Kidney (tissue), 14 donors: ENCODE data around the gene FBXW12. TPM values are rescaled to one million over a fixed set of nuclear protein-coding genes. Genes with fewer than 3 reads are reported as not detected.

Experiments used
- DNase-seq, 5 donors: peaks; one replicate each; pipeline ENCODE4 v3.0.0-alpha.2; 2013 to 2020
- FAIRE-seq: peaks from 2 replicates; lab custom pipeline; 2012; peaks lifted over from hg19 to GRCh38; lab: Jason Lieb, UNC
- H3K27ac ChIP-seq, 2 donors: one replicate each; pipeline ENCODE4 v1.7.0; 2013; ENCODE audit warnings: low read depth in 2 of 2, low read length in 2 of 2, inconsistent platforms in 1 of 2
- H3K27me3 ChIP-seq: one replicate; pipeline ENCODE4 v1.7.1; 2013; ENCODE audit warnings: low read length, inconsistent platforms; ENCODE audit not compliant: control insufficient read depth, insufficient read depth
- H3K36me3 ChIP-seq, 3 donors: one replicate each; pipeline versions ENCODE4 v1.7.0 to v1.7.1; 2013; ENCODE audit warnings: low read length in 3 of 3, control low read depth in 1 of 3, inconsistent platforms in 1 of 3; ENCODE audit not compliant: insufficient read depth in 3 of 3, control insufficient read depth in 2 of 3
- H3K4me1 ChIP-seq, 3 donors: one replicate each; pipeline versions ENCODE4 v1.7.0 to v1.7.1; 2013; ENCODE audit warnings: low read length in 3 of 3, inconsistent platforms in 1 of 3, low read depth in 1 of 3; ENCODE audit not compliant: control insufficient read depth in 2 of 3, insufficient read depth in 2 of 3
- H3K4me3 ChIP-seq, 3 donors: one replicate each; pipeline versions ENCODE4 v1.7.0 to v1.8.1; 2013; ENCODE audit warnings: low read length in 3 of 3, control low read depth in 1 of 3, inconsistent platforms in 1 of 3
- H3K9ac ChIP-seq, 3 donors: one replicate each; pipeline versions ENCODE4 v1.7.0 to v1.7.1; 2013; ENCODE audit warnings: low read length in 3 of 3, control low read depth in 1 of 3, inconsistent platforms in 1 of 3
- H3K9me3 ChIP-seq, 3 donors: one replicate each; pipeline versions ENCODE4 v1.7.0 to v1.7.1; 2013; ENCODE audit warnings: low read length in 3 of 3, control low read depth in 1 of 3, inconsistent platforms in 1 of 3; ENCODE audit not compliant: control insufficient read depth in 2 of 3, insufficient read depth in 1 of 3
- intact Hi-C: fragments of 100-400 bp; cut with DNase I; formaldehyde crosslinking; loops from one replicate; pipeline ENCODE4 v1.11.1; 2022
- polyA plus RNA-seq: library from polyadenylated mRNA; stranded (reverse); fragments of 350-450 nt; fragmentation: Illumina TruSeq; extraction: RNeasy Lipid Tissue Mini Kit (QIAGEN cat#74804); gene quantifications from one replicate; pipeline ENCODE4 v1.2.3, GENCODE V29; 2014; ENCODE audit warnings: low read depth, low replicate concordance; ENCODE audit not compliant: insufficient read depth
- total RNA-seq: library from RNA; stranded (reverse); fragmentation: NEBNext Ultra II Directional; extraction: Animal tissue kit (Norgen Biotek cat#: 25700); gene quantifications from one replicate; pipeline ENCODE4 v1.2.1, GENCODE V29; 2021
- TF ChIP-seq, protein P1 (sequence below): IDR thresholded peaks from 3 replicates; pipeline ENCODE4 v1.5.1; 2012; ENCODE audit warnings: mild to moderate bottlenecking, moderate library complexity, borderline replicate concordance; ENCODE audit not compliant: insufficient read depth; ENCODE audit errors: extremely low read depth
- donor health status: control.
- donor health status: control.
- donor health status: control.
- donor health status: control.
- donor health status: control.
- donor health status: DM: yes; HTN: yes; CAD: no.
- donor health status: Normal renal cell carcinoma (clear cell type).

The FBXW12 gene
- total and polyA plus RNA-seq, 2 donors from 2014 or later: not detected

DNA sequence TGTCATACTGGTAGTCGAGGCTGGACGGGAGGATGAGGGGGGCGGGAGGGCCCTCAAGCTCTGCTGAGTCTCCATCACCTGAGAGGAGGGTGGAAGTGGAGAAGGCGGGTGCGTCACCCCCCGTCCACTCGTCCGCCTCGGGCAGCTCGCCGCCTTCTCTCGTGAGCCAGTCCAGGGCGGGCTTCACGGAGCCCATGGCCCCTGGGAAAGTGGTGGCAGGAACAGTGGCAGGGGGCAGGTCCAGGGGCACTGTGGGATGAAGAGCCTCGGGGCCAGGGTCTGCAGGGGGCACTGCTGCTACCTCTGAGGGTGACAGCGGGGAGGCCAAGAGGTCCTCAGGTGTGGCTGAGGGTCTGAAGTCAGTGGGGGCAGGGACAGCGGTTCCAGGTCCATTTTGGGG is 47.6 kb downstream of the FBXW12 start:
- TF ChIP-seq, protein P1, sequence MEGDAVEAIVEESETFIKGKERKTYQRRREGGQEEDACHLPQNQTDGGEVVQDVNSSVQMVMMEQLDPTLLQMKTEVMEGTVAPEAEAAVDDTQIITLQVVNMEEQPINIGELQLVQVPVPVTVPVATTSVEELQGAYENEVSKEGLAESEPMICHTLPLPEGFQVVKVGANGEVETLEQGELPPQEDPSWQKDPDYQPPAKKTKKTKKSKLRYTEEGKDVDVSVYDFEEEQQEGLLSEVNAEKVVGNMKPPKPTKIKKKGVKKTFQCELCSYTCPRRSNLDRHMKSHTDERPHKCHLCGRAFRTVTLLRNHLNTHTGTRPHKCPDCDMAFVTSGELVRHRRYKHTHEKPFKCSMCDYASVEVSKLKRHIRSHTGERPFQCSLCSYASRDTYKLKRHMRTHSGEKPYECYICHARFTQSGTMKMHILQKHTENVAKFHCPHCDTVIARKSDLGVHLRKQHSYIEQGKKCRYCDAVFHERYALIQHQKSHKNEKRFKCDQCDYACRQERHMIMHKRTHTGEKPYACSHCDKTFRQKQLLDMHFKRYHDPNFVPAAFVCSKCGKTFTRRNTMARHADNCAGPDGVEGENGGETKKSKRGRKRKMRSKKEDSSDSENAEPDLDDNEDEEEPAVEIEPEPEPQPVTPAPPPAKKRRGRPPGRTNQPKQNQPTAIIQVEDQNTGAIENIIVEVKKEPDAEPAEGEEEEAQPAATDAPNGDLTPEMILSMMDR: no peak
- Histone ChIP-seq H3K9ac (no peak overlapping the region), H3K4me3 (no peak overlapping the region), H3K27ac (no peak overlapping the region), H3K9me3 (no peaks in the 10 kb centered on the region), H3K27me3 (no peaks in the 10 kb centered on the region), H3K4me1 (peaks cover 0 to 25% (median 2%) of the 10 kb centered on the region in 3 donors), H3K36me3 (peaks cover 2 to 59% (median 29%) of the 10 kb centered on the region in 3 donors)
- DNase-seq (peak in 1 of 5 donors; percentile 60), FAIRE-seq (no peak)
- intact Hi-C loops: no loop called here

DNA sequence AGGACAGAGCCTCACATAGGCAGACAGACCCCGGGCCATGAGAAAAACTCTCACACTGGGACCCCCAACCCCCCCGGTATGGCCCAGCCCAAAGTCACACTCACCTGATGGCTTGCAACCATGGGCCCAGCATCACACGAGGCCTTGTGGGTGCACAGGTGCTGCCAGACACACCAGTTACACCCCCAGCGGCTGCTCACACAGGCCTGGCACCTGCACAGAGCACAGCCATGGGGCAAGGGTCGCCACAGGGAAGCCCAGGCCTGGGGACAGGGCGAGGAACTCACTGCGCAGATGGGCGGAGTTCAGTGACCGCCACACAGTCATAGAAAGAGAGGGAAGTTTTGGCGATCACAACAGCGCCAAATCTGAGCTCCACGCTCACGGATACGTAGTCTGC is 48.5 kb downstream of the FBXW12 start:
- H3K27me3 ChIP-seq: no peaks in the 10 kb centered on the region
- peaks cover 0 to 33% (median 12%) of the 10 kb centered on the region in 3 donors for H3K4me1 ChIP-seq
- intact Hi-C loops: no loop called here
- DNase-seq (no peak), FAIRE-seq (no peak)
- TF ChIP-seq, protein P1: no peak
- no peak overlapping the region for H3K9ac ChIP-seq
- no peak overlapping the region for H3K4me3 ChIP-seq
- no peaks in the 10 kb centered on the region for H3K9me3 ChIP-seq
- H3K36me3 ChIP-seq: peaks cover 2 to 50% (median 20%) of the 10 kb centered on the region in 3 donors
- H3K27ac ChIP-seq: no peak overlapping the region

DNA sequence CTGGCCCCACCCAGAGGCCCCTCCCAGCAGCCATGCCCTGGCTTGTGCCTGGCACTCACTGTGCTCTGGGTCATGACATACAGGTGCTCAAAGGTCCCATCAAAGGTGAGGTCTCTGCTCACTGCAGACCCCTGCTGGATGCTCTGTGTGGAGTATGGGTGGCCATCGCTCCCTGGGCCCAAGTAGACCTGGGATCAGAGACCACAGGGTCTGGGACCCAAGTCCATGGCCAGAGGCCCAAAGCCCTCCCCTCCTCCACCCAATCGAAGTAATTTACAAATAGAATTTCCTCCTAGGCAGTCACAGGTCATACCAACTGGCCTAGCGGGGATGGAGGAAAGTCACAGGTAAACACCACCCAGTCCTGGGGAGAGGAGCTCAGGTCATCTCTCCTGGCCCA is 50.3 kb downstream of the FBXW12 start:
- Histone ChIP-seq H3K9me3 (no peaks in the 10 kb centered on the region), H3K4me3 (no peak overlapping the region), H3K4me1 (peaks cover 0 to 50% (median 25%) of the 10 kb centered on the region in 3 donors), H3K27me3 (no peaks in the 10 kb centered on the region), H3K36me3 (peaks cover 0 to 33% (median 14%) of the 10 kb centered on the region in 3 donors), H3K27ac (no peak overlapping the region), H3K9ac (no peak overlapping the region)
- no peak for FAIRE-seq
- intact Hi-C loops: no loop called here
- TF ChIP-seq, protein P1: no peak
- DNase-seq: no peak

DNA sequence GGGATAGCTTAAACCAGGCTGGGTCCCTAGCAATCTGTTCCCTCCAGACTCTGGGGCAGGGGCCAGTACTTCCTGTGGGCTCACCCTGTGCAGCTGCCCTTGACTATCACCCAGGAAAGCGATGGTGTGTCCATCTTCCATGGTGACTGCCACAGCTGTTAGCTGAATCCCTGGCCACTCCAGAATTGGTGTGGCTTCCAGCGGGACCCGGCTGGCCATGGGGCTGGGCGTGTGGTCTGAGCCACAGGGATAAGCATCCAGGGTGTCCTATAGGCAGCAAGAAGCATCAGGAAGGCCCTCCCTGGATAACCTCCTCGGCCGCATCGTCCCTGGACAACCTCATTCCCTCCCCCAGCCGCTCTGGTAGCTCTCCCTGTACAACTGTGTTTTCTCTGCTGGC is 50.7 kb downstream of the FBXW12 start:
- FAIRE-seq: no peak
- H3K27ac ChIP-seq: no peak overlapping the region
- TF ChIP-seq, protein P1: no peak
- H3K27me3 ChIP-seq: no peaks in the 10 kb centered on the region
- H3K36me3 ChIP-seq: peaks cover 0 to 29% (median 13%) of the 10 kb centered on the region in 3 donors
- H3K9ac ChIP-seq: no peak overlapping the region
- intact Hi-C loops: no loop called here
- no peaks in the 10 kb centered on the region for H3K9me3 ChIP-seq
- peaks cover 0 to 54% (median 29%) of the 10 kb centered on the region in 3 donors for H3K4me1 ChIP-seq
- DNase-seq: no peak
- no peak overlapping the region for H3K4me3 ChIP-seq
